Measurements from ENCODE around the gene BIRC7.
A peak's percentile ranks its signal among the peaks of the same experiment; 100 is the strongest.
"Not testable (repeated sequence)": the region's sequence is repeated elsewhere in the genome, so short reads cannot be mapped to it uniquely, and the experiment has no call there.

BIRC7 gene

GRCh38 chr20:63208346-63208909 lies 27.3 kb upstream of the BIRC7 start:
- no peak for DNase-seq (ENCODE audit: low spot score)

GRCh38 chr20:63210011-63210605 lies 25.6 kb upstream of the BIRC7 start:
- DNase-seq (ENCODE audit: low spot score) = no peak

- no peak for DNase-seq (ENCODE audit: low spot score)
Observed at GRCh38 chr20:63212393-63212730, 23.3 kb upstream of the BIRC7 start.

- DNase-seq (ENCODE audit: low spot score) = no peak
Observed at GRCh38 chr20:63212792-63213191, 22.9 kb upstream of the BIRC7 start.

GRCh38 chr20:63214514-63214913 lies 21.2 kb upstream of the BIRC7 start:
- DNase-seq (ENCODE audit: low spot score) = no peak

GRCh38 chr20:63215101-63216040 lies 20.3 kb upstream of the BIRC7 start:
- DNase-seq (ENCODE audit: low spot score) = peak; percentile 60

- peak; percentile 97 for DNase-seq (ENCODE audit: low spot score)
Observed at GRCh38 chr20:63216041-63216848, 19.5 kb upstream of the BIRC7 start, which contains the start of gene YTHDF1. Gene YTHDF1 (minus strand): TSS chr20:63216131. CDS start chr20:63215892, 239 bp downstream.

- DNase-seq (ENCODE audit: low spot score) = no peak
Observed at GRCh38 chr20:63216849-63217471, 18.7 kb upstream of the BIRC7 start.

- DNase-seq (ENCODE audit: low spot score) = no peak
Observed at GRCh38 chr20:63217706-63218105, 18.0 kb upstream of the BIRC7 start.

- DNase-seq (ENCODE audit: low spot score) = no peak
Observed at GRCh38 chr20:63218701-63219446, 16.8 kb upstream of the BIRC7 start.

GRCh38 chr20:63219447-63219821 lies 16.3 kb upstream of the BIRC7 start:
- DNase-seq (ENCODE audit: low spot score) = no peak

- DNase-seq (ENCODE audit: low spot score) = no peak
Observed at GRCh38 chr20:63219866-63220521, 15.7 kb upstream of the BIRC7 start.

- no peak for DNase-seq (ENCODE audit: low spot score)
Observed at GRCh38 chr20:63220696-63221399, 14.9 kb upstream of the BIRC7 start.

GRCh38 chr20:63221400-63222053 lies 14.2 kb upstream of the BIRC7 start:
- DNase-seq (ENCODE audit: low spot score) = not testable (repeated sequence)

GRCh38 chr20:63222541-63222940 lies 13.2 kb upstream of the BIRC7 start:
- DNase-seq (ENCODE audit: low spot score) = no peak

GRCh38 chr20:63223121-63223825 lies 12.4 kb upstream of the BIRC7 start:
- peak; percentile 58 for DNase-seq (ENCODE audit: low spot score)

GRCh38 chr20:63223826-63224207 lies 11.9 kb upstream of the BIRC7 start:
- no peak for DNase-seq (ENCODE audit: low spot score)

GRCh38 chr20:63224412-63225081 lies 11.2 kb upstream of the BIRC7 start:
- DNase-seq (ENCODE audit: low spot score) = peak; percentile 61
